Endothelial cell (in vitro differentiated cells): ENCODE data around the gene MT1H. TPM values are rescaled to one million over a fixed set of nuclear protein-coding genes. Genes with fewer than 3 reads are reported as not detected.

Experiments used
- DNase-seq: peaks from one replicate; pipeline ENCODE4 v3.0.0; 2021; ENCODE audit warnings: low spot score
- H3K27ac Mint-ChIP-seq: one replicate; pipeline ENCODE4 v1.8.0; 2021; ENCODE audit warnings: mixed read lengths, inconsistent platforms; ENCODE audit not compliant: unreplicated experiment
- H3K27me3 Mint-ChIP-seq: one replicate; pipeline ENCODE4 v1.8.0; 2021; ENCODE audit warnings: mild to moderate bottlenecking, moderate library complexity, mixed read lengths, inconsistent platforms; ENCODE audit not compliant: unreplicated experiment
- H3K36me3 Mint-ChIP-seq: one replicate; pipeline ENCODE4 v1.8.0; 2021; ENCODE audit warnings: mild to moderate bottlenecking, low read depth, mixed read lengths, inconsistent platforms; ENCODE audit not compliant: unreplicated experiment
- H3K4me1 Mint-ChIP-seq: one replicate; pipeline ENCODE4 v1.8.0; 2021; ENCODE audit warnings: mild to moderate bottlenecking, mixed read lengths, inconsistent platforms; ENCODE audit not compliant: unreplicated experiment
- H3K4me3 Mint-ChIP-seq: one replicate; pipeline ENCODE4 v1.8.0; 2021; ENCODE audit warnings: mild to moderate bottlenecking, mixed read lengths, inconsistent platforms; ENCODE audit not compliant: unreplicated experiment
- H3K9me3 Mint-ChIP-seq: one replicate; pipeline ENCODE4 v1.8.0; 2021; ENCODE audit warnings: mixed read lengths, inconsistent platforms; ENCODE audit not compliant: unreplicated experiment
- total RNA-seq: library from RNA; stranded (reverse); fragmentation: NEBNext Ultra II Directional; extraction: Animal tissue kit (Norgen Biotek cat#: 25700); gene quantifications from one replicate; pipeline ENCODE4 v1.2.1, GENCODE V29; 2021; ENCODE audit not compliant: unreplicated experiment
- TF ChIP-seq, protein P1 (sequence below): fragments of 200-600 bp; sonication (generic); IDR thresholded peaks from one replicate; pipeline ENCODE4 v1.5.0; 2021; ENCODE audit warnings: antibody characterized with exemption; ENCODE audit not compliant: unreplicated experiment

MT1H gene
- total RNA-seq, 1 donor from 2014 or later: not detected

DNA sequence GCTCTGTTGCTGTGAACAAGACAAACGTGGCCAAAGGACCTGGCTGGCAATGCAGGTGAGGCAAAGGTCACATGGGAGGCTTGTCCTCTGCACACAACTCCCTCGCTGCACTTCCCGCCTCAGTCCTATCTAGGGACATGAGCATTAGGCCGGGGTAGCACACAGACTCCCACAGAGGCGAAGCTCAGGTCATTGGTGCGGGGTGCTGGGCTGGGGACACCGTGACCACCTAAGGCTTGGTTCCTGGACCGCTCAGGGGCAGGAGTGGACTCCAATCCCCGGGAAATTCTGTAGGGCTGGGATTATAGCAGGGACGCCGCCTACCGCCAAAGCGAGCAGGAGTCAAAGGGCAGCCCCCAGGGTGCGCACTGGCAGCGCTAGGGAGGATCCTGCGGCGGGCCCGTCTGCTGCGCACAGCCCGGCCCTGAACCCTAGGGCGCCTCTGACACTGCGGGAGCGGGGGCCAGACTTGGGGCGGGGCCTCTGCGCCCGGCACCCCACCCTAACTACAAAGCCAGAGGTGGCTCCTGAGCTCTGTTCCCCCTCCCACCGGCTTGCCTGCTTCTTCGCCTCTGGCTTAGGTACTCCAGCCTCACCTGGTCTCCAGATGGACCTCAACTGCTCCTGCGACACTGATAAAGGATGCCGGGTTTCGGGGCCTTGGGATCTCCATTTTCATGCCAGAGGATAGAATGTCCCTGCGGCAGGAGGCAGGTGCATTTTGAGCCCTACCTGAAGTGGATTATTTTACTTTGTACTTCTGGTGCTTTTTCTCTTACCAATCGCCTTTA, 21.8 kb upstream of the MT1H start:
- Mint-ChIP-seq H3K27me3 (peaks cover 21% of the 10 kb centered on the region), H3K4me1 (no peaks in the 10 kb centered on the region), H3K4me3 (no peak overlapping the region), H3K27ac (no peak overlapping the region), H3K9me3 (no peaks in the 10 kb centered on the region), H3K36me3 (no peaks in the 10 kb centered on the region)
- no peak for DNase-seq
- TF ChIP-seq, protein P1, sequence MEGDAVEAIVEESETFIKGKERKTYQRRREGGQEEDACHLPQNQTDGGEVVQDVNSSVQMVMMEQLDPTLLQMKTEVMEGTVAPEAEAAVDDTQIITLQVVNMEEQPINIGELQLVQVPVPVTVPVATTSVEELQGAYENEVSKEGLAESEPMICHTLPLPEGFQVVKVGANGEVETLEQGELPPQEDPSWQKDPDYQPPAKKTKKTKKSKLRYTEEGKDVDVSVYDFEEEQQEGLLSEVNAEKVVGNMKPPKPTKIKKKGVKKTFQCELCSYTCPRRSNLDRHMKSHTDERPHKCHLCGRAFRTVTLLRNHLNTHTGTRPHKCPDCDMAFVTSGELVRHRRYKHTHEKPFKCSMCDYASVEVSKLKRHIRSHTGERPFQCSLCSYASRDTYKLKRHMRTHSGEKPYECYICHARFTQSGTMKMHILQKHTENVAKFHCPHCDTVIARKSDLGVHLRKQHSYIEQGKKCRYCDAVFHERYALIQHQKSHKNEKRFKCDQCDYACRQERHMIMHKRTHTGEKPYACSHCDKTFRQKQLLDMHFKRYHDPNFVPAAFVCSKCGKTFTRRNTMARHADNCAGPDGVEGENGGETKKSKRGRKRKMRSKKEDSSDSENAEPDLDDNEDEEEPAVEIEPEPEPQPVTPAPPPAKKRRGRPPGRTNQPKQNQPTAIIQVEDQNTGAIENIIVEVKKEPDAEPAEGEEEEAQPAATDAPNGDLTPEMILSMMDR: no peak

DNA sequence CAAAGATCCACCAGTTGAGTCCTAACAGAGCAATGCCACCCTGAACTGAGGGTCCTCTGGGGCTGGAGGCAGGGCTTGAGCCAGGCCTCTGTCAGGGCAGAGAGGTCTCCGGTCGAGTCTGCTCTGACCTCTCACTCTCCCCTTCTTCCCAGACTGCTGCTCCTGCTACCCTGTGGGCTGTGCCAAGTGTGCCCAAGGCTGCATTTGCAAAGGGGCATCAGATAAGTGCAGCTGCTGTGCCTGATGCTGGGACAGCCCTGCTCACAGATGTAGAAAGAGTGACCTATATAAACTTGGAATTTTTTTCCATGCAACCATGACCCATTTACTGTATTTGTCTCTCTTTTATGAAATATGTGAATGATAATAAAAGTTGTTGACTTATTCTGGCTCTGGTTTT, 20.3 kb upstream of the MT1H start:
- TF ChIP-seq, protein P1: no peak
- no peak for DNase-seq
- no peak overlapping the region for H3K27ac Mint-ChIP-seq
- H3K4me3 Mint-ChIP-seq: no peak overlapping the region
- no peaks in the 10 kb centered on the region for H3K9me3 Mint-ChIP-seq
- H3K4me1 Mint-ChIP-seq: no peaks in the 10 kb centered on the region
- no peaks in the 10 kb centered on the region for H3K36me3 Mint-ChIP-seq
- H3K27me3 Mint-ChIP-seq: peaks cover 17% of the 10 kb centered on the region

DNA sequence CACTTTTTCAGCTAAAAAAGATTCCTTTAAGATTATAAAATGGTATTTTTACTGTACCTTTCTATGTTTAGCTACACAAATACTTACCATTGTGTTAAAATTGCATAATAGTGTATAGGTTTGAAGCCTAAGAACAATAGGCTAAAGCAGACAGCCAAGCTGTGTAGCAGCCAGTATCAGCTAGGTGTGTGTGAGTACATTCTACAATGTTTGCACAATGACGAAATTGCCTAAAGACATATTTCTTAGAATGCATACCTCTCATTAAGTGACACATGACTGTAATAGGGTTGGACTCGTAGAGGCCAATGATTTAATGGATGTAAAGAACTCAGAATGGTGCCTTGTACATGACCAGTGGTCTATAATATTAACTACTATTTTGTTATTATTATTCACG, 19.8 kb upstream of the MT1H start:
- no peak overlapping the region for H3K4me3 Mint-ChIP-seq
- no peaks in the 10 kb centered on the region for H3K4me1 Mint-ChIP-seq
- no peaks in the 10 kb centered on the region for H3K9me3 Mint-ChIP-seq
- H3K27ac Mint-ChIP-seq: no peak overlapping the region
- no peaks in the 10 kb centered on the region for H3K36me3 Mint-ChIP-seq
- TF ChIP-seq, protein P1: no peak
- H3K27me3 Mint-ChIP-seq: peaks cover 17% of the 10 kb centered on the region
- no peak for DNase-seq

DNA sequence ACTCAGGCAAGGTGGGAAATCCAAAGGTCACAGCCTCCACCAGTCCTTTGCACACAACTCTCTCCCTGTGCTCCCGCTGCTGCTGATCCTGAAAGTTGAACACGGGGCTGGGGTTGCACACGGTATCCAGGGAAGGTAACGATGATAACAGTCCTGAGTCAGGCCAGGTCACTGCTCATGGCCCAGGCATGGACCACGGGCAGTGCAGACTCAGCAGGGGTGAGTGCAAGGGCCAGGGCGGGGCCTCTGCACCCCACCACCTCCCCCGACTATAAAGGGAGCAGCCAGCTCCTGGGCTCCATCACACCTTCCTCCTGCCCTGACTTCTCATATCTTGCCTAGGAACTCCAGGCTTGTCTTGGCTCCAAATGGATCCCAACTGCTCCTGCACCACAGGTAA, 18.0 kb upstream of the MT1H start, which contains the start of gene MT1B:
MT1B (plus strand) TSS at position 301 of the 400 bp plus-strand sequence; CDS start at position 369, 68 bp downstream.
- no peak within 1 kb of the TSS for H3K27ac Mint-ChIP-seq
- no peaks in the 10 kb centered on the region for H3K36me3 Mint-ChIP-seq
- peaks cover 15% of the 10 kb centered on the region for H3K27me3 Mint-ChIP-seq
- no peaks in the 10 kb centered on the region for H3K4me1 Mint-ChIP-seq
- no peak for DNase-seq
- H3K9me3 Mint-ChIP-seq: no peaks in the 10 kb centered on the region
- TF ChIP-seq, protein P1: no peak
- H3K4me3 Mint-ChIP-seq: no peak within 1 kb of the TSS

DNA sequence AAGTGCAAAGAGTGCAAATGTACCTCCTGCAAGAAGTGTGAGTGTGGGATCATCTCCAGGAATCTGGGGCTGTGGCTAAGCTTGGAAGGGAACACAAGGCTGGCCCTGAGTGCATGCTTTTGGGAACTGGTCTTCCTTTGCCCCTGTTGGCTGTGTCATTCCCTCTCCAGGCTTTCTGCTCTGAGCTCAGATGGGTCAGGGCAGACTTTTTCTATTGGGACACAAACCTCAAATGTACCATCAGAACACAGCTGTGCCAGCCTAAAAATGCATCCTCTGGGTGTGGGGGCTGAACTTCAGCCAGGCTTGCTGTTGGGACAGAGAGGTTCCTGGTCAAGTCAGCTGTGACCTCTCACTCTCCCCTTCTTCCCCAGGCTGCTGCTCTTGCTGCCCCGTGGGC, 17.0 kb upstream of the MT1H start:
- H3K9me3 Mint-ChIP-seq: no peaks in the 10 kb centered on the region
- TF ChIP-seq, protein P1: no peak
- H3K27me3 Mint-ChIP-seq: peaks cover 17% of the 10 kb centered on the region
- H3K36me3 Mint-ChIP-seq: no peaks in the 10 kb centered on the region
- H3K4me3 Mint-ChIP-seq: no peak overlapping the region
- peaks cover 3% of the 10 kb centered on the region for H3K4me1 Mint-ChIP-seq
- no peak for DNase-seq
- H3K27ac Mint-ChIP-seq: no peak overlapping the region
